NCI-H510A (cell line): ENCODE measurements around the gene GLS.
"Not testable (repeated sequence)": the region's sequence is repeated elsewhere in the genome, so short reads cannot be mapped to it uniquely, and the experiment has no call there.

ENCODE experiments used
- DNase-seq: peaks from one replicate; lab custom pipeline; 2025; lab: John Stamatoyannopoulos, UW

GLS gene

DNA sequence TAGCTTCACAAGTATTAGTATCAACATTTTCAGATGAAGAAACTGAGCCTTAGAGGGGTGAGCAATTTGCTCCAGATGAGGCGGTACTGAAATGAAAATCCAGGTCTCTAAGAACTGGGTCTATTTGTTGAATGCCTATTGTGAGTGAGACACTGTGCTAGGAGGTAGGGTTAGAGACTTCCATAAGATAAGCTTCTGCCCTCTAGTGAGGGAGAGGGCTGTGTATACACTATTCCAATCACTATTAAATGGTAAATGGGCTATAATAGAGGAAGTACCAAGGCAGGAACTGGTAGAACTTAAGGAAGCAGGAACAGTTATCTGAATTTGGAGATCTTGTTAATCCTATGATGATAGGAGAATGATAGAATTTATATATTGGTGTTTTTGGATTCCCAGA lies 23.6 kb upstream of the GLS start:
- DNase-seq: no peak

DNA sequence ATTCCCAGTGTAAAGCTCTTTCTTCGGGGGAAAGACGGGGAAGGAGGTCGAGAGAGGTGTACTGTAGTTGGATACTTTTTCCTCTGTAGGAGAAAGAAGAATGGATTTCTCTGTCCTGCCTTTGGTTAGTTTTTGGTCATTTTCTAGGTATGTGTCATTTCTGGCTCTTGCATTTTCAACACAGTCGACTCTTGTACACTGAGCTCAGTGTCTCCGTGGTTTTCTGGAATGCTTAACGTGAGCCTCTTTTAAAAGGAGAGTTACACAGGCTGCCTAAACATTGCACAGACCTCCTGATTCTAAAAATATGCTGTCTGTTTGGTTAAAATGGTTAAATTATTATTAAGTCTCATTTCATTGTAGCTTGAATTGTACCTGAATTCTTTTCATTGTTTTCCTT lies 21.8 kb upstream of the GLS start:
- no peak for DNase-seq

DNA sequence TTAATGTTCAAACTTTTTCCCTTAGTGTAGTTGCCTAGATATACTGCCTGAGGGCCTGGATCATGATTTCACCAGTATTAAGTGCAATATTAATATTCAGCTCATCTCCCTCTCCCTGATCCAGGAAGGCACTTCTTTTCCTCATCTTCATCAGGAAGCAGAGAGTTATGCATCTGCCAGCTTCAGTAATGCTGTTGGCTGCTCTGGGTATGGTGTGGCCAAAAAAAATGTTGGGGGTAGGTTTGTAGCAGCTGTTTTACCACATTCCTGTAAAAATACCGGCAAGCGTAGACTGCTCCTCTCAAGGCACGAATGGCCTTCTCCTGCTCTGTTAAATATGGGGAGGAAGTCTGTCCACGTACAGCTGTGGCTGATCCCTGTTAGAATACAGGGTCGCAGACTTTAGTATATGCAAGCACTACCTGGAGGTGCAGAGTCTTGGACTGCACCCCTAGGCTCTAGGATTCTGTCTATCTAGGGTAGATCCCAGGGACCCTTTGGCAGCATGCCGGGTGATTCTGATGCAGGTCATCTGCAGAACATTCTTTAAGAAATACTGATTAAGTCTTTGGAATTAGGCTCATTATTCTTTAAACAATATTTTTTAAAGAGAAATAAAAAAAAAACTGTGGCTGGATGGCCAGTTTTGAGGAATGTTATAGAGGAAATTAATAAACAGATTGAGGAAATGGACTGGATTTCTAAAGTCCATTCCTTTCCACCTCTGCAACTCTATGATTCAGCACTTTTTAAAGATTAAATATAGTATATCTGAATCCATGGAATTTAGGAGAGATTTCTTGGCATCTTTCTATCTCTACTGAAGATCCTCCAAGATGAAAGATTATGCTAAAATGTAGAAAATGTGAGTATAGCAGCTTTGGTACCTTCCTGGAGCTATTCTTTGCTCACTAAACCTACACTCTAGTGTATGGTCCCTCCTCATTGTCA lies 21.0 kb upstream of the GLS start:
- no peak for DNase-seq

DNA sequence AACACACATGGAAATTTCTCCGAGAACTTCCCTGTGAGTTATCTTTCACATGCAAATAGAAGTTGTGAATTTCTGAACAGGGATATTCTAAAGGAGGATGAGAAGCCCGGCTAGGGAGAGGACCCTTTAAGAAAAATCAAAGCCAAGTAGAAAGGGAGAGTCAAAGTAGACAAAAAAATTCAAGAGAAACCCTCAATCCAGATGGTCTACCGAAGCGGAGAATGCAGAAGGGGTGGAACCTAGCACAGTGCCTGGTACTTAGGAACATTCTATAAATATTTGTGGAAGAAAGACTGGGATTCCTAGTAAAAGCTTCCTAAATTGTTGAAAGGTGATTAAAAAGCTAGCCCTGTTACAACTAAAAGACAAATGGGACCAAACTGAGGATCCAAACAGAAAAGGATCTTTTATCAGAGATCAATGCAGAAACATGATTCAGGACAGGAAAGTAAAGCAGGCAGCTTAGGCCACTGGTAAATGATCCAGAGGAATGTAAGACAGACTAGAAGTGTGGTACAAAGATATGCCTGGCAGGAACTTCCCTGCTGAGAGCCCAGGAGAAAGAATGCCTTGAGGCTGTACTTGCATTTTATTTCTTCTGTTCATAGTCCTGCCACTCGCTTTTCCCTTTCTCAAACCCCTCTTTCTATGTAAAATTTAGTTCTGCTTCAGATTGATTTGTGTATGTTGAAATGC lies 19.5 kb upstream of the GLS start:
- DNase-seq: no peak

DNA sequence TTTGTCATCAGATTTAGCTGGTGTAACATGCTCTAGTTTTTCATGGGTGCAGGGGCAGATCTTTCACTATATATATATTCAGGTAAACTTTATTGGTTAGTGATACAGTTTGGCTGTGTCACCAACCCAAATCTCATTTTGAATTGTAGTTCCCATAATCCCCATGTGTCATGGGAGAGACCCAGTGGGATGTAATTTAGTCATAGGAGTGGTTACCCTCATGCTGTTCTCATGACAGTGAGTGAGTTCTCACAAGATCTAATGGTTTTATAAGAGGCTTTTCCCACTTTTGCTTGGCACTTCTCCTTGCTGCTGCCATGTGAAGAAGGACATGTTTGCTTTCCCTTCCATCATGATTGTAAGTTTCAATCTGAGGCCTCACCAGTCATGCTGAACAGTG lies 18.5 kb upstream of the GLS start:
- DNase-seq: not testable (repeated sequence)

DNA sequence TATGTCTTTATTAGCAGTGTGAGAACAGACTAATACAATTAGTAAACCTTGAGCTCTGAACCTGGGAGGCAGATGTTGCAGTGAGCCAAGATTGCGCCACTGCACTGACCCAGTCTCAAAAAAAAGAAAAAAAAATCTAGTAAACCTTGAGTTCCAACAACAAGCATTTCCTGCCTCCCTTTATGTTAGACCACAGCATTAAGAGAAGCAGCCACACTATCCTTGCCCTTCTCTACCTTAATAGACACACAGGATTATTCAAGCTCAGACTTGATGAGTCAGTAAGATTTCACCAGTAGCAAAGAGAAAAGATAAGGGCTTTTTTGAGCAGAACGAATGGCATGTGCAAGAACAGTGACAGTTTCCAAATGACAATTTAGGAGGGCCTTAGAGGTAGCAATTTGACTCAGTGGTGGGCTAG lies 18.0 kb upstream of the GLS start:
- DNase-seq: no peak

DNA sequence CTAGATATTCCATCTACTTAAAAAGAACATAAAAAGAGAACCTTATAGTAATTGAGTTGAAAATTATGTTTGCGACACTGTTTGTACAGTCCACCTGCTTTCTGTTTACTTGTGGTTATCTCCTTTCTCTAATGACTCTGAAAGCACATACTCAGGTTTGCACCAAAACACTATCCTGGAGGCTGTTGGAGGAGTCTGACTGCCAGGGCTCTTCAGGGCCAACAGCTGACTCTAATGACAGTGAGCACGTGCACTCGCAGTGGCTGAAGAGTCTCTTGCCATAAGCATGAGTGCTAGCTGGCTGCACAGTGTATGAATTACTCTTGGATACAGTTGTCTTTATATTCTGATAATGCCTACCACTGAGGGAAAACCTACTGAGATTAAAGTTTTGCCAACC lies 16.7 kb upstream of the GLS start:
- DNase-seq: peak; percentile 94

DNA sequence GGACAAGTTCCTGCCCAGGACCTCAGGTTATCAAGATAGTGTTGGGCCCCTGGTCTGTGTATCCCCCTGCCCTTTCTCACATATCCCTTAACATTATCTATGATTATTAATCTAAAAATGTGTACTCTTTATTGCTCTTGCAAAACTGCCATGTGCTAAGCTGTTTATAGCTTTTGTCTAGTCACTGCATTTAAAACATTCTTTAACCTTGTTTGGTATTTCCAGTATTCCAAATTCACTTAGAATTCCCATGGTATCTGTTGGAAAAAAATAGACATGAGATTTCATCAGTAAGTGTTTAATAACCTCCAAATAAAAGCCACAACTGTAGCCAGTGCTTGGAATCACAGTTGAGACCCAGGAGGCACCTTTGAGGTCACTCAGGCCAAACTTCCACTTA lies 16.2 kb upstream of the GLS start:
- DNase-seq: no peak

DNA sequence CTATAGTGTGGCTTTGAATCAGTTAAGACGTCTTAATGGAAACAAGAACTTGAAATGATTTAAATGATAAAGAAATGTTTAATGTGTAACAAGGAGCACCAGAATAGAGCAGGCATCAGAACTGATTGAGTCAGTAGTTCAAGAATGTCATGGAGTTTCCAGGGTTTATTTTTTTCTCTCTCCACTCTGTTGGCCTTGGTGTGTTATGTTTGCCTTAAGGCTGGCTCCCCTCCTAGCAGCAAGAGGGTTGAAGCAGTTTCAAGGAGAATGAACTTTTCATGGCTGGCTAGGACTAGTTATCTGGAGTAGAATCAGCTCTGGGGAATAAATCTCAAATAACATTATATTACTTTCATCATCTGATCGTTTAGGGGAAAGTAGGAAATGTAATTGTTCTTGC lies 13.4 kb upstream of the GLS start:
- DNase-seq: no peak

DNA sequence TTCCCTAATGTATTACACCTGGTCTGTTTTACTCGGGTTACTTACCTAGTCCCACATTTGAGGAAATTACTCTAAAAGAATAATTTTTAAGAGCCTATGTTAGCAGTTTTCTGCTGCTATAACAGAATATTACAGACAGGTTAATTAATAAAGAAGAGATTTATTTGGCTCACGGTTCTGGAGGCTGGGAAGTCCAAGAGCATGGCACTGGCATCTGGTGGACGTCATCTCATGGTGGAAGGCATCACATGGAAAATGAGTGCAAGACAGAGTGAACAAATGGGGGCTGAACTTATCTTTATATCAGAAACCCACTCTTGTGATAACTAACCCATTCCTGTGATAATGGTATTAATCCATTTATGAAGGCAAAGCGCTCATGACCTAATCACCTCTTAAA lies 12.8 kb upstream of the GLS start:
- DNase-seq: no peak

DNA sequence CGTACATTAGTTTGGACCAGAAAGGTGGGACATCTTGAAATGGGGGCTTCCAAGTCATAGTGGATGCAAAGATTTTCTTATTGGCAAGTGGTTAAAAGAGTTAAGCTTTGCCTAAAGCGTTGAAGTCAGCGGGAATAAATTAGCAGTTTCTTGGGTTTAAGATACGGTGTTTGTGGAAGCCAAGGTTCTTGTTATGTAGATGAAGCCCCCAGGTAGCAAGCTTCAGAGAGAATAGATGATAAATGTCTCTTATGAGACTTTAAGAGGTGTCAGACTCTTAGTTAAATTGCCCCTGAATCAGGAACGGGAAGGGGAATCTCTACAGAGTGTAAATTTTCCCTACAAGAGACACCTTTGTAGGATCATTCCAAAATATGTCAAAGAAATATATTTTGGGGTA lies 10.9 kb upstream of the GLS start:
- no peak for DNase-seq

DNA sequence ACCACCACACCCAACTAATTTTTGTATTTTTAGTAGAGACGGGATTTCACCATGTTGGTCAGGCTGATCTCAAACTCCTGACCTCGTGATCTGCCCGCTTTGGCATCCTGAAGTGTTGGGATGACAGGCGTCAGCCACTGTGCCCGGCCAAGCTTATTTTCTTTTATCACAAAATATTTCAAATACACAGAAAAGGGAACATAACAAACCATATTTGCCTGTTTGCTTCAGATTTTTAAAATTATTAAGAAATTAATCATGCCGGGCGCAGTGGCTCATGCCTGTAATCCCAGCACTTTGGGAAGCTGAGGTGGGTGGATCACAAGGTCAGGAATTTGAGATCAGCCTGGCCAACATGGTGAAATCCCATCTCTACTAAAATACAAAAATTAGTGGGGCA lies 7.2 kb upstream of the GLS start:
- DNase-seq: not testable (repeated sequence)

DNA sequence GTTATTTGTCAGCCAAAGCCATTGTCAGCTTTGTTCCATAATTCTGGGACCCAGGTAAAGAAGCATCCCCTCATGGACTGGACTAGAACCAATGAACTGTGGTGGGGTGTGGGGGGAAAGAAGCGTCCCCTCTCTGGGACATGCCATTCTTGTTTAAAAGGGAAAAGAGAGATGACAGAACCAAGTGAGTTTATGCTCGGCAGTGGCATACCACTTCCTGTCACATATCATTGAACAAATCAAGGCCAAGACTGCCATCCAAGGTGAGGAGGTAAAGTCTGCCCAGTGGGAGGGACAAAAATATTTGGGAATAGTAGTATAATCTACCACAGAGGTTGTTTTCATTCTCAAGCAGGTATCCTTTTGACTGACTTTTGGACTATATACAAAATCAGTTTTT lies 4.7 kb upstream of the GLS start:
- DNase-seq: no peak

DNA sequence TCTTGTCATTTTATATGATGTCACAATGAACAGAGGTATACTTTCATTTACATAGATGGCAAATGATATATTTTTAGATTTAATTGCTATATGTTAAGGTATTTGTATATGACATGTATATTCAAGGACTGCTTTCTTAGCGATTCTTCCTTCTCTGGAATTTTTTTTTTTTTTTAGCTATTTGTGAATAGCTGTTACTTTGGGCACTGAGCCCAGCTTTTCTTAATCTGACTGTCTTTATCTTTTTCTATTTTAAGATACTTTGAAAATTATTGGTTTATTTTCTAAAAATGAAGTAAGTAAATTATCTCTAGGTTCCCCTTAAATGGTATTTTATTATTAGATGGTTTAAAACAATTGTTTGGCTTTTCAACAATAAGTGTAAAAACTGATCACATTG lies 4.0 kb upstream of the GLS start:
- DNase-seq: no peak

DNA sequence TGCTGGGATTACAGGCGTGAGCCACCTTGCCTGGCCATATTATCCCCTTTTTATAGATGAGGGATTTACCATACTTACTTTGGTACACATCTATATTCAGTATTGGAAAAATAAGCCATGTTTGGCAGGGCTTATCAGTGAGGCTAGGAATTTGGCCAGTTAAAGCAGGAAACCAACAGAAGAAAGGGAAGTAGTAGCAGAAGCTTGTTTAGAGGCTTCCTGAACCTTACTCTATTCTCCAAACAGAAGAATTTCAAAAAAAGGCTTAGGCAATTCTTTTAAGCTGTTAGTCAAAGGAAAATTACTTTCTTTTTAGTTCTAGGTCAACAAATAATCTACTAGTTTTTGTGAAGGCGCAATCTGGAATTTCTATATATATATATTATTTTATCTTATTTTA lies 3.2 kb upstream of the GLS start:
- DNase-seq: no peak

DNA sequence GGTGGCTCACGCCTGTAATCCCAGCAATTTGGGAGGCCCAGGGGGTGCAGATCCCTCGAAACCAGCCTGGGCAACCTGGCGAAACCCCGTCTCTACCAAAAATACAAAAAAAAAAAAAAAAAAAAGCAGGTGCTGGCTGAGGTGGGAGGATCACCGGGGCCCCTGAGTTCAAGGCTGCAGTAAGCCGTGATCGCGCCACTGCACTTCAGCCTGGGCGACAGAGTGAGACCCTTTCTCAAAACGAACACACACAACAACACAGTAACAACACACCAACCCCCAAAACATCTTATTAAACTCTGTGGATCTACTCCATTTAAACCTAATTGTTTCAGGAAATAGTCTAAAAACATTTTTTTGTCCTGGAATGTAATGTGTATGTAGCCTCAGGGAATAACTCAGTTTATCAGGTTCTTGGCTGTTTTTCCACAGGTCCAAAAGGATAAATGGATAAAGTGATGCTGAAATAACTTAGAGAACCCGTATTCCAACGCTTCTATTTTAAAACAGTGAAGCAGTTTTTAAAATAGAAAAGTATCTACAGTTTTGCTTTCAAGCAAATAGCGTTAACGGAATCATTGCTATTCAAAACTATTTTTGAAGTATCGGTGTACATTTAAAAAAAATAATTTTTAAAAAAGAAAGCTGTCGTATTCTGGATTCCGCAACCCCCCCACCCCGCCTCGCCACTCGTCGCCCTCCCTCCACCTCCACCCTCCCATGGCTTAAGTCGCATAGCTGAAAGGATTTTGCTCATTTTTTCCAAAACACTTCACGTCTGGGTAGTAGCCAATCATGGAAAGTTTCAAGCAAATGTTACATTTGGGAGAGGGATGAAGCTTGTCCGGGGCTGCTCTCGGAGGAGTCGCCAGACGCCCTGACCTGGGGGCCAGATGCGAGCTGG lies 895 bp upstream of the GLS start:
- no peak for DNase-seq

DNA sequence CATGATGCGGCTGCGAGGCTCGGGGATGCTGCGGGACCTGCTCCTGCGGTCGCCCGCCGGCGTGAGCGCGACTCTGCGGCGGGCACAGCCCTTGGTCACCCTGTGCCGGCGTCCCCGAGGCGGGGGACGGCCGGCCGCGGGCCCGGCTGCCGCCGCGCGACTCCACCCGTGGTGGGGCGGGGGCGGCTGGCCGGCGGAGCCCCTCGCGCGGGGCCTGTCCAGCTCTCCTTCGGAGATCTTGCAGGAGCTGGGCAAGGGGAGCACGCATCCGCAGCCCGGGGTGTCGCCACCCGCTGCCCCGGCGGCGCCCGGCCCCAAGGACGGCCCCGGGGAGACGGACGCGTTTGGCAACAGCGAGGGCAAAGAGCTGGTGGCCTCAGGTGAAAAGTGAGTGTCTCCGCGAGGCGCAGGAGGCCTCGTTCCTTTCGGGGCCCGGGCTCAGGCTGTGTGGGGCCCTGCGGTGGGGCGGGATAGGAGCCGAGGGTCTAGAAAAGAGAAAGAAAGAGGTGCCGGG lies 520 bp downstream of the GLS start:
- no peak for DNase-seq

DNA sequence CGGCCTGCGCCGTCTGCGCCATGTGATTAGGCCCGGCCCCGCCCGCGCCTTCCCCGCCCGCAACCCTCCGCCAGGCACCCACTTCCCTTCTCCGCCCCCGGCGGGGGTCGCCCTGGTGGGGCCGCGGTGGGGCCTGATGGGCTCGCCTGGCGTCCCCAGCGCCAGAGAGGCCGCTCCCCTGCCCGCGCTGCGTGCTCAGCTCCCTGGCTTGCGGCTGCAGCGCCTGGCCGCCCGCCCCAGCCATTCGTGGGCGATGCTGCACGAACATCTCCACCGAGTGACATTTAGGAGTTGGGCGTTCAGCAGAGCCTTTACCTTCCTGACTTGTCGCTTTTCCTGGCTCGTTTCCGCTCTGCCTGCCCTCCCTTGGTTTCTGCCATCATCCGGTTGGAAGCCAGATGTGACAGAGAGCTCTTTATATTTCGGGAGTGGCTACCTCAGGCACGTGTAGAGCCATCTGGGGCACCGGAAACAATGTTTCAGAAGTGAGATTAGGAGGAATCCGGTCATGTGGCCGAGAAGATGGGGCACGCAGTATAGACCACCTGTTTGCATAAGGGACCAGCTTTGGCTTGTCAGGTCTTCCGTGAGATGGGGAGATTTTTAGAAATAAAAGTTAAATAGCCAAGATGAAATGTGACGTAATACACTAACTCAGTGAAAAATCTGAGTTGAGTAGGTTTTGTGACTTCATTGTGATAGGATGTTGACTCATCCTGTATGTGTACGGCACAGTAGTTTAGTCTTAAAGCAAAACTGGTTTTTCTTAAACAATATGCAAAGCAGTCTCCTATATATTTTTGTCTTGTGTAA lies 1.2 kb downstream of the GLS start:
- peak; percentile 68 for DNase-seq

DNA sequence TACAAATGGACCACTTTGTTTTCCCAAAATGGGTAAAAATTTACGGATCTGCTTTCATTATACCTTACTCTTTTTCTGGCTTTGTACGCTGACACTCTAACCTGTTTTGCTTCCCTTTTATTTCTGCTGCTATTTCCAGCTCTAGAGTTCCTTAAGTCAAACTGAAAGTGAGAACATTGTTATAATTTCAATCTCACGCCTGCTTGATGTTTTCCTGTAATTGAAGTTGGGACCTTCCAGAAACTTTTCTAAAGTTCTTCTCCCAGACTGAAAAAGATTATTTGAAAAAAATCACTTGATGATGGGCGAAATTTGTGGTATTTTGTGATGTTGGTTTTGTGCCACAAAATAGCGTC lies 1.8 kb downstream of the GLS start:
- no peak for DNase-seq

DNA sequence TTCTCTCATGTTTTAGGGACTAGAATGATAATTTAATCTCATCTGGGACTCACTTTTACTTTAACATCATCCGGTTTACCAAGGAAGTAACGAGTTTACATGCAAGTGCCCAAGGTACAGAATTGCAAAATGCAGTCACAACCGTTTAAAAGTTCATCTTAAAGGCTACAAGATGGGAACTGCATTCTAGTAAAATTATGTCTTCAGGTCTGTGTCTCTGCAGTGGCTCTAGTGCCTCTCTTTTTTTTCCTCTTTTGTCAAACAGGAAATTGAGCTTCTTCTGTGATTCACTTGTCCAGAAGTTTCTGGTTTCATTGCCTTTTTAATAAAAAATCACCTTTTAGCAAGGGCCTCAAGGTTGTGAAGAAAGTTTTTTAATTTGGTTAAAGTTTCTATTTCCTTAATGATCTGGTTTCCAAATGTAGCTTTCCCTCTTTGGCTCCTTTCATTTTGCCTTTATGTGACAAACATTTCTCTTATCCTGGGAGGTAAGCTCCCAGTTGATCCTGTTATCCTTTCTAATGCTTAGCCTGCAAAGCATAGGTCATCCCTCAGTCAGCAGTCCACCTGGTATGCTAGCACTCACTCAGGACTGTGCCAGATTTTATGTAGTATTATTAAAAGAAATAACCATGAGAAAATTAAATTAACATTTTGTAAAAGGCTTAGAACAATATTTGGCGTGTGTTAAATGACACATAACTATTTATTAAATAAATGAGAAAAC lies 2.4 kb downstream of the GLS start:
- DNase-seq: no peak

DNA sequence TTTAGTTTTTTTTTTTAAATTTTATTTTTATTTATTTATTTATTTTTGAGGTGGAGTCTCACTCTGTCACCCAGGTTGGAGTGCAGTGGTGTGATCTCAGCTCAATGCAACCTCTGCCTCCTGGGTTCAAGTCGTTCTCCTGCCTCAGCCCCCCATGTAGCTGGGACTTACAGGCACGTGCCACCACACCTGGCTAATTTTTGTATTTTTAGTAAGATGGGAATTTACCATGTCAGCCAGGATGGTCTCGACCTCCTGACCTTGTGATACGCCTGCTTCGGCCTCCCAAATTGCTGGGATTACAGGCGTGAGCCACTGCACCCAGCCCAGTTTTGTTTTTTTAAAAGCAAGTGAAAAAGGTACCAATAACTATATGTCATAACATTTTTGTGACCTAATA lies 5.2 kb downstream of the GLS start:
- not testable (repeated sequence) for DNase-seq
